HG03460 (cell line): ENCODE data around the gene COL18A1.
"Not testable (repeated sequence)": the region's sequence is repeated elsewhere in the genome, so short reads cannot be mapped to it uniquely, and the experiment has no call there.

Experiments
- ATAC-seq: cut with Tn5 transposase; IDR thresholded peaks from one replicate; pipeline ENCODE4 v1.9.1; 2021; ENCODE audit not compliant: unreplicated experiment

COL18A1 gene

DNA sequence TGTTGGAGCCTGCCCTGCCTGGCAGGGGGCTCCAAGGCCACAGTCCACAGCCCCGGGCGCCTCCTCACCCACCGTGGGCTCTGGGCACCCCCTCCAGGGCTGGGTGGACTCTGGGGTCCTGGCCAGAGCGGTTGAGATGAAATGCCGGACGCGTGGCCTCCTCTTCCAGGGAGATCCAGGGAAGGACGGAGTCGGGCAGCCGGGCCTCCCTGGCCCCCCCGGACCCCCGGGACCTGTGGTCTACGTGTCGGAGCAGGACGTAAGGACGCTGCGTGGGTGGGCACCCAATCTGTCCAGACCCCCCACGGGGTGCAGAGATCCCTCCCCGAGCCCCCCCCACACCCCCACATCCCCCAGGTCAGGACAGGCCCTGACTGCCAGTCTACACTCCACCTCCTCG is 86.1 kb downstream of the COL18A1 start:
- ATAC-seq: no peak

DNA sequence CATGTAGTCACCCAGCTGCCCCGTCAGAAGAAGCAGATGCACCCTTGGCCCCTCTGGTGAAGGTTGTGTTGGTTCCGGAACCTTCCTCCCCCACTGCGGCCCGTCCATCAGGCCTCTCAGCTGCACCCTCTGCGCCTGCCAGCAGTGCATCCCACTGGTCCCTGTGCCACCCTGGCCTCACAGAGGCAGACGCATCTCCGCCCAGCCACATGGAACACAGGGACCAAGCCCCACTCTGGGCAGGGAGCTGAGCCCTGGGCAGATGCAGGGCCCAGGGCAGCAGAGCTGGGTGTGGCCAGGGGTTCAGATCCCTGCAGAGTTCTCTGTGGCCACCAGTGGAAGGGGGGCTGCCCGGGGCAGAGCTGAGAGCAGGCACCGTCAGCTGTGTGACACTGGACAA is 86.7 kb downstream of the COL18A1 start:
- no peak for ATAC-seq

DNA sequence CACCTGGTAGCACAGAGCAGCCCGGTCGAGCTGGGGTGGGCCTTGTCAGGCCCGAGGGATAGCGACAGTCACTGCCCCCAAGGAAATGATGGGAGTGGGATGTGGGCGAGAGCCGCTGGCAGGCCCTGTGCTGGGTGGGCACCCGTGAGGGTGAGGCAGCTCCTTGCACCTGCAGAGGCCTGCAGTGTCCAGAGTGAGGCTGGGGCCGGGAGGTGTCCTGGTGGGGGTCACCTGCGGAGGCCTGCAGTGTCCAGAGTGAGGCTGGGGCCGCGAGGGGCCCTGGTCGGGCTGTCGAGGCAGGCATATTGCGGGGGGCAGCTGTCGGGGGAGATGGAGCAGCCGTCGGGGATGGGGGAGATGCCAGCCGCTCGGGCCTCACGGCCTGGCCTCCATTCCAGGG is 87.8 kb downstream of the COL18A1 start:
- no peak for ATAC-seq

DNA sequence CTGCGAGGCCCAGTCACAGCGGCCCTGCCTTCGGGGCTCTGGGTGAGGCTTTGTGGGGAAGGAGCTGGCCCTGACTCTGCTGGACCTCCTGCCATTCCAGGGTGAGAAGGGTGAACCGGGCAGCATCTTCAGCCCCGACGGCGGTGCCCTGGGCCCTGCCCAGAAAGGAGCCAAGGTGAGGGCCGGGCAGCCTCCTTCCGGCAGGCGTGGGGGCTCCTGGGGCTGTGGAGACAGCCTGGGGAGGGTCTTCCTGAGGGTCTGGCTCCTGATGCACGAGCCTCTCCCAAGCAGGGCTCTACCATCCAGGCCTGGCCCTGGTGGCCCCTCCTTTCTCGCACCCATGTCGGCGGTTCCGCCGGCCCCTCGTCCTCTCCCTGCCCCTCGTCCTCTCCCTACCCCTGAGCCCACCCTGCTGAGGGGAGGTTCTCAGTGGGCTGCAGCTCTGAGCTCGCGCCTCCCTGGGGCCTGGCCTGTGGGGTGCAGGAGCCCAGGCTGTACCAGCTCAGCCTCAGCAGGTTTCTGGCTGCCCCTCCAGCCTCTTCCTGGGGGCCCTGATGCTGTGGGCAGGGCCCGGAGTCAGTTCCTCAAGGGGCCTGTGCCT is 88.5 kb downstream of the COL18A1 start:
- ATAC-seq: no peak

DNA sequence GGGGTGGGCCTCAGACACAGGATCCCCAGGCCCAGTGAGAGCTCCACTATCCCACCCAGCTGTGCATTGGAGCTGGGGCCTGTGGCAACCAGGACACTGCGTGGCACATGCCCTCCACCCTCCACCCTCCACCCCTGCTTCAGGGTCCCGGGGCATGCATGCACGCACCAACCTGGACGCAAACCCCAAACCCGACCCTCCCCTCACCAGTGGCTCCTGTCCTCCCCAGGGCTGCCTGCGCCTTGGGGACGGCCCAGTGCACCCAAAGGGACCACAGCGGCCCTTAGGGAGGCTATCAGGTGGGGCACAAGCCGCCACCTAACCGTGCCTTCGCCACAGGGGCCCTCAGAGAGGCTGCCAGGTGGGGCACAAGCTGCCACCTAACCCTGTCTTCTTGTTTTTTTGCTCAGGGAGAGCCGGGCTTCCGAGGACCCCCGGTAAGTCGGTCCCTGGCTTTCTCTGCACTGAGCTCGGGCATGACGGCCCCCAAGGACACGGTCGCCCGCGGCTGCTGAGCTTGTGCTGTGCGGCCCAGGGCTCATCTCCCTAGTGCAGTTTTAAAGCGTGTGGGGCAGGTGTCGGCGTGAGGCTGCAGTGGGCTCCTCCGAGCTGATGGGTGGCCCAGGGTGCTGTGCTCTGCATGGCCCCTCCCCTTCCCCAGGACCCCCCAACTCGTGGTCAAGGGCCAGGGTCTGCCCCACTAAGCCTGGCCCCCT is 89.3 kb downstream of the COL18A1 start:
- ATAC-seq: no peak

GRCh38 chr21:45494851-45495680 is 90.1 kb downstream of the COL18A1 start:
- ATAC-seq: no peak

- no peak for ATAC-seq
These were observed 91.4 kb downstream of the COL18A1 start for GRCh38 chr21:45496151-45496967.

DNA sequence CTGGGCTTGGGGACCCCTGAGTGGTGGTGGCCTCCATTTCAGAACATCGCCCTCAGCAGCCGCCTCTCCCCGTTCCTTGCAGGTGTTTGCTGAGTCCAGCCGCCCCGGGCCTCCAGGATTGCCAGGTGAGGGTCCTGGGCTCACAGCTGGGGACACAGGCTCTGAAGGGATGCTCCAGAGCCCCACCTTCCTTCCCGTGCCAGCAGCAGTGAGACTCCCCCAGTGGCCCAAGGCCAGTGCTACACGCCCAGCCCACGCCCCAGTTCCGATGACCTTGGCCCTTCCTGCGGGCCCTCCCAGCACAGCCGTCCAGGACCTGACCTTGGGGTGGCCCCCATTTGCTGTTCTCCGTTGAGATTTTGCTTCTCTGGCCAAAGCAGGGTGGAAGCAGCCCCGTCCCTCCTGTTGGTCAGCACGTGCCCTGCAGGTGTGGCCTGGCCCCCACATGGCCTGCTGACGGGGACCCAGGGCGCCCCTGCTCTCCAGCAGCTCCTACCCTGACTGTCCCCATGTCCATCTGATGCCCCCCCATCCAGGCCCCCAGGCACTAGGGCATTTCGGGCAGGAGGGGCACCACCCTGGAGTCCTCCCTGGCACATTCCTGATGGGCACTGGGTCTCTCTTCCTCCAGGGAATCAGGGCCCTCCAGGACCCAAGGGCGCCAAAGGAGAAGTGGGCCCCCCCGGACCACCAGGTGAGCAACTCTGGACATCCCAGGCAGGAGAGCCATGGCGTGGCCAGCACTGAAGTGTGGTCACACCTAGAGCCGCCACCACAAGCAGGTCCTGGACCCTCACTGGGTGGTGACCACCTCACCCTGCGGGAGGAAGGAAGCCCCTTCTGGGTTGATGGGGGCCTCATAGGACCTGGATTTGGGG is 92.2 kb downstream of the COL18A1 start:
- no peak for ATAC-seq

DNA sequence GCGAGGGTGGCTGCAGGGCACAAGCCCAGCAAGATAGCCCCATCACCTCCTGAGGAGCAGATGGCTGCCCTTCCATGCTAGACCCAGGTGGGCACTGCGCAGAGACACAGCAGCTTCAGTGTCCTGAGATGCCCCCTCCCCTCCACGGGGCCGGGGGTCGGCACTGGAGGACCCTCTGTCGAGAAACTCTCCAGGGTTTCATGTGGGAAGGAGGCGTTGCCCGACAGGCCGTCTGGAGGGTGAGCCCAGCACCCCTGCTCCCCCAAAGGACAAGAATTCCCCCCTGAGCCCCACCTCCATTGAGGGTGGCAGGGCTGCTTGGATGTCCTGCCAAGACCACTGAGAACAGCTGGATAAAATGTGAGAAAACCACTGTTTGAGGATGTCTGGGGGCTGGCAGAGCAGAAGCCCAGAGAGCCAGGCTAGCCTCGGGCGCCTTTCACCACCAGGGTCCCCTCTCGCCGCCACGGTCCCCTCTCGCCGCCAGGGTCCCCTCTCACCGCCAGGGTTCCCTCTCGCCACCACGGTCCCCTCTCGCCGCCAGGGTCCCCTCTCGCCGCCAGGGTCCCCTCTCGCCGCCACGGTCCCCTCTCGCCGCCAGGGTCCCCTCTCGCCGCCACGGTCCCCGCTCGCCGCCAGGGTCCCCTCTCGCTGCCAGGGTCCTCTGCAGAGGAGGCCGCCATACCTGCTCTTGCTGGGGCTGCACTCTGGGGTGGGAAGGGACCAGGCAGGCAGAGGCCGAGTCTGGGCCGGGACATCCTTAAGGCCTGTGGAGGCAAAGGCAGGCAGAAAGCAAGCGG is 93.1 kb downstream of the COL18A1 start:
- no peak for ATAC-seq

GRCh38 chr21:45498646-45499000 is 93.7 kb downstream of the COL18A1 start:
- ATAC-seq: no peak

- no peak for ATAC-seq
These were observed 94.3 kb downstream of the COL18A1 start for GRCh38 chr21:45499201-45499750.

- no peak for ATAC-seq
These were observed 95.1 kb downstream of the COL18A1 start for GRCh38 chr21:45499970-45500577.

GRCh38 chr21:45501081-45502005 is 96.4 kb downstream of the COL18A1 start:
- not testable (repeated sequence) for ATAC-seq

- no peak for ATAC-seq
These were observed 97.0 kb downstream of the COL18A1 start for GRCh38 chr21:45502006-45502345.

DNA sequence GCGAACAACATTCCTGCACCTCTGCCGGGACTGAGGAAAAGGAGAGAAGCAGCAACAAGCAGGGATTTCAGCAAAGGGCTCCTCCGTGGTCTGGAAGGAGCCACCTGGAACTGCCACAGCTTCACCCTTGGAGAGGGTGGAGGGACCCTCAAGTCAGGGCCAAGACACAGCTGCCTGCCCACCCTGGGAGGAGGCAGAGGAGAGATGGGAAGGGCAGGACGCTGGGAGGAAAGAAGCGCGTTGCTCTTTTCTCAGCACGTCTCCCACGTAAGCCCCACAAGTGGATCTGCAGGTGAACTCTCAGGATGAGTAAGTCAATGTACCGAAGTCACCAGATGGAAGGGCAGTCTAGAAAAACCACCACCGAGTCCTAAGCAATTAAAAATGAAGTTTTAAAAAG is 97.6 kb downstream of the COL18A1 start:
- no peak for ATAC-seq

DNA sequence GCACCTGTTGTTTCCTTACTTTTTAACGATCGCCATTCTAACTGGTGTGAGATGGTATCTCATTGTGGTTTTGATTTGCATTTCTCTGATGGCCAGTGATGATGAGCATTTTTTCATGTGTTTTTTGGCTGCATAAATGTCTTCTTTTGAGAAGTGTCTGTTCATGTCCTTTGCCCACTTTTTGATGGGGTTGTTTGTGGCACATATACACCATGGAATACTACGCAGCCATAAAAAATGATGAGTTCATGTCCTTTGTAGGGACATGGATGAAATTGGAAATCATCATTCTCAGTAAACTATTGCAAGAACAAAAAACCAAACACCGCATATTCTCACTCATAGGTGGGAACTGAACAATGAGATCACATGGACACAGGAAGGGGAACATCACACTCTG is 98.3 kb downstream of the COL18A1 start:
- not testable (repeated sequence) for ATAC-seq

DNA sequence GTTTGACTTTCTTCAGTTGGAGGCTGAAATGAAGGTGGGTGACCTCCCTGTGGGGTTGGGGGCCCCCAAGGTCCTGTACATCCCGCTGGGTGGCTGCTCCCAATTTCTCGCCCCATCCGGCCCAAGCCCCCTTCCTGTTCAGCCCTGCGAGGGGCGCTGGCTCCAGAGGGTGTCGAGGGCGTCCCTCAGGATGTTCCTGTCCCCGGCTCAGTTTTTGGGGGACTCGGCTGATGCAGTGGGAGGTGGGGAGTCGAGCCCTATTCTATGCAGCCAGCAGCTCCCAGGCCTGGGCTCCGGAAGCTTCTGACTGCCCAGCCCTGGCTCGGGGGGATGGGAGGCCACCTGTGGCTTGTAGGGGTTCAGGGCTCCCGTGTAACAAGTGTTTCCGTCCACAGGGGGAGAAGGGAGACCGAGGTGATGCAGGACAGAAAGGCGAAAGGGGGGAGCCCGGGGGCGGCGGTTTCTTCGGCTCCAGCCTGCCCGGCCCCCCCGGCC is 99.1 kb downstream of the COL18A1 start:
- no peak for ATAC-seq
